Measurements from ENCODE around the gene HBA1. TPM values are rescaled to one million over a fixed set of nuclear protein-coding genes. Genes with fewer than 3 reads are reported as not detected.

Gene HBA1
- total and polyA plus RNA-seq, 2 of the 8 experiments (the other 6 are each of a cell fraction or from before 2014, with no cell fraction given) = 2.3 TPM

DNA sequence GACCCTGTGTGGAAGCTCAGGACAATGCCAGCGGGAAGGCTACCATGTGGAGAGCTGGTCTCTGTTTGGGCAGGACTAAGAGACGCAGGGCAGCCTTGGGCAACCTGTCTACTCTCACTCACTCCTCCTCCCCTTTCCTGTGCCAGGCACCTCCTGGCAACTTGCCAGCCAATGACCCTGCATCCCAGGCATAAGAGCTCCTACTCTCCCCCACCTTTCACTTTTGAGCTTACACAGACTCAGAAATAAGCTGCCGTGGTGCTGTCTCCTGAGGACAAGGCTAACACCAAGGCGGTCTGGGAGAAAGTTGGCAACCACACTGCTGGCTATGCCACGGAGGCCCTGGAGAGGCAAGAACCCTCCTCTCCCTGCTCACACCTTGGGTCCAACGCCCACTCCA, 8.1 kb upstream of the HBA1 start:
- Histone ChIP-seq H3K23ac (ENCODE audit: insufficient read length) (no peak overlapping the region), H2AFZ (ENCODE audit: low read length) (no peak overlapping the region), H2BK120ac (replicated peaks; ENCODE audit: low read depth, low read length) (no peak overlapping the region), H2BK5ac (ENCODE audit: low read depth, low read length) (no peak overlapping the region), H3K14ac (ENCODE audit: insufficient read length) (no peak overlapping the region), H3K4me3 (ENCODE audit: extremely low read depth in 1 of 4, insufficient read depth in 2 of 4, low read depth in 3 of 4, low read length in 4 of 4) (no peak overlapping the region), H3K4ac (replicated peaks; ENCODE audit: insufficient read length, low read depth, low read length) (no peak overlapping the region), H3K23me2 (ENCODE audit: low read depth, low read length) (peaks cover 10% of the 10 kb centered on the region; the same call in 1 of the 2 replicates), H4K5ac (ENCODE audit: insufficient read length, low read depth, low read length) (no peak overlapping the region), H3K9me3 (ENCODE audit: insufficient read depth in 2 of 2, low read depth in 1 of 2, low read length in 1 of 2) (no peaks in the 10 kb centered on the region), H3K56ac (replicated peaks; ENCODE audit: insufficient read length, low read depth, low read length) (no peak overlapping the region), H2BK12ac (ENCODE audit: low read depth, low read length) (no peak overlapping the region), H2BK20ac (ENCODE audit: low read length) (0 out of 2 replicates have a peak overlapping the region, but pooled peaks have one; percentile 52), H4K20me1 (replicated peaks in 1 of 2; ENCODE audit: control insufficient read depth in 1 of 2, insufficient read depth in 2 of 2, low read length in 2 of 2) (peaks cover 2 to 8% of the 10 kb centered on the region in 2 experiments), H2AK5ac (ENCODE audit: low read depth, low read length) (no peak overlapping the region; the same call in 1 of the 2 replicates), H3K27me3 (replicated peaks in 1 of 4; ENCODE audit: control insufficient read depth in 3 of 4, extremely low read depth in 1 of 4, insufficient read depth in 3 of 4, low read length in 3 of 4) (peaks cover 50 to 78% (median 71%) of the 10 kb centered on the region in 4 experiments), H2BK15ac (ENCODE audit: low read length) (no peak overlapping the region), H3K36me3 (ENCODE audit: control insufficient read depth in 2 of 4, insufficient read depth in 4 of 4, low read length in 3 of 4) (peaks cover 0 to 9% (median 0%) of the 10 kb centered on the region in 4 experiments; a peak in 2 of 8 replicates), H3K4me2 (ENCODE audit: insufficient read depth in 1 of 2, low read depth in 2 of 2, low read length in 2 of 2) (no peak overlapping the region), H3K9ac (replicated peaks in 1 of 4; ENCODE audit: extremely low read depth in 1 of 4, low read depth in 3 of 4, low read length in 3 of 4) (no peak overlapping the region), H3K79me2 (ENCODE audit: control insufficient read depth in 1 of 2, insufficient read depth in 2 of 2, low read length in 2 of 2) (no peaks in the 10 kb centered on the region), H3K79me1 (ENCODE audit: low read depth, low read length) (no peaks in the 10 kb centered on the region), H4K8ac (ENCODE audit: extremely low read depth, insufficient read depth, low read length) (no peak overlapping the region), H3K4me1 (replicated peaks in 1 of 4; ENCODE audit: control insufficient read depth in 3 of 4, insufficient read depth in 4 of 4, low read length in 3 of 4) (peaks cover 0 to 20% (median 16%) of the 10 kb centered on the region in 4 experiments; a peak in 6 of 7 replicates), H3K18ac (ENCODE audit: extremely low read depth, low read length) (no peak overlapping the region), H3K27ac (ENCODE audit: low read depth, low read length) (no peak overlapping the region), H4K91ac (replicated peaks; ENCODE audit: insufficient read length, low read length) (no peak overlapping the region)
- ChIA-PET CTCF (ENCODE audit: partially characterized antibody) (interaction anchor here (0.6 to 5.6 kb wide), 8 partner anchors 10 to 1977 kb away, joined by 3 to 24 read pairs (median 4); no protein-coding TSS in a partner anchor), POLR2A (ENCODE audit: partially characterized antibody) (interaction anchor here (1.3 to 5.0 kb wide), 3 partner anchors 9 to 93 kb away, joined by 3 to 29 read pairs (median 16); partner anchors contain the start of gene HBQ1)
- 77% methylated on average over 6 of the region's 6 CpGs; no CpG with 5 or more reads in 1 of the 2 experiments for WGBS, 2 experiments (ENCODE audit: extremely low coverage in 1 of 2, insufficient coverage in 1 of 2, insufficient read length in 1 of 2, insufficient replicate concordance in 2 of 2, low coverage in 1 of 2, low lambda C conversion rate in 2 of 2, missing lambda C conversion rate in 1 of 2)
- FAIRE-seq (no peak), DNase-seq (ENCODE audit: low read depth in 1 of 2, low spot score in 2 of 2) (no peak)
- TF ChIP-seq, protein P1, sequence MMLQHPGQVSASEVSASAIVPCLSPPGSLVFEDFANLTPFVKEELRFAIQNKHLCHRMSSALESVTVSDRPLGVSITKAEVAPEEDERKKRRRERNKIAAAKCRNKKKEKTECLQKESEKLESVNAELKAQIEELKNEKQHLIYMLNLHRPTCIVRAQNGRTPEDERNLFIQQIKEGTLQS (IDR thresholded peaks at IDR 0.05; ENCODE audit: insufficient read depth, low read depth, low read length) = no peak
- no peak for TF ChIP-seq SIRT6 (IDR thresholded peaks at IDR 0.05; ENCODE audit: low read length)
- TF ChIP-seq CEBPB (IDR thresholded peaks at IDR 0.05; ENCODE audit: low read depth, low read length) = no peak
- TF ChIP-seq NANOG (IDR thresholded peaks at IDR 0.05; ENCODE audit: insufficient read depth, low read depth, low read length, poor library complexity, severe bottlenecking) = no peak
- TF ChIP-seq SUZ12 (IDR thresholded peaks at IDR 0.05; ENCODE audit: low read length) = no peak
- no peak for TF ChIP-seq KDM5A (IDR thresholded peaks at IDR 0.05; ENCODE audit: low read length)
- TF ChIP-seq POLR2A (IDR thresholded peaks at IDR 0.05; ENCODE audit: control extremely low read depth in 1 of 2, low read depth in 2 of 2, low read length in 2 of 2) = no peak
